ENCODE measurements around the gene GMPPA. TPM values are rescaled to one million over a fixed set of nuclear protein-coding genes. Genes with fewer than 3 reads are reported as not detected.

GMPPA gene
- polyA plus RNA-seq, 1 donor (not counting 4 experiments of a cell fraction or from before 2014, with no cell fraction given) = 50.6 TPM

DNA sequence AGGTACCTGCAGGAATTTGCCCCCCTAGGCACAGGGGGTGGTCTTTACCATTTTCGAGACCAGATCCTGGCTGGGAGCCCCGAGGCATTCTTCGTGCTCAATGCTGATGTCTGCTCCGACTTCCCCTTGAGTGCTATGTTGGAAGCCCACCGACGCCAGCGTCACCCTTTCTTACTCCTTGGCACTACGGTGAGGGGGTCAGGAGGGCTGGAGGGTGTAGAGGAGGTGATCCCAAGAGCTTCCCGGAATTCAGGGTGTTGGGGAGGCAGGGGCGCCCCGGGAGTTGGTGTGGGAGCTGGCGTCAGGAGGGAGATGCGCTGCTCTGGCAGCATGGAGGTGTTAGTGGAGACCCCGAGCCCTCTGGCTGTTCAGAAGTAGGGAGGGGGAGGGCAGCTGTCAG is 3.2 kb downstream of the GMPPA start:
- H3K36me3 ChIP-seq (ENCODE audit: control insufficient read depth in 2 of 2, extremely low read depth in 1 of 2, insufficient read depth in 2 of 2, low read length in 2 of 2) = peaks cover 9 to 12% of the 10 kb centered on the region in 2 experiments
- no peak overlapping the region for H2AFZ ChIP-seq (ENCODE audit: control insufficient read depth, low read length)
- TF ChIP-seq EZH2 (IDR thresholded peaks at IDR 0.05; ENCODE audit: low read length) = no peak
- TF ChIP-seq, protein P1, sequence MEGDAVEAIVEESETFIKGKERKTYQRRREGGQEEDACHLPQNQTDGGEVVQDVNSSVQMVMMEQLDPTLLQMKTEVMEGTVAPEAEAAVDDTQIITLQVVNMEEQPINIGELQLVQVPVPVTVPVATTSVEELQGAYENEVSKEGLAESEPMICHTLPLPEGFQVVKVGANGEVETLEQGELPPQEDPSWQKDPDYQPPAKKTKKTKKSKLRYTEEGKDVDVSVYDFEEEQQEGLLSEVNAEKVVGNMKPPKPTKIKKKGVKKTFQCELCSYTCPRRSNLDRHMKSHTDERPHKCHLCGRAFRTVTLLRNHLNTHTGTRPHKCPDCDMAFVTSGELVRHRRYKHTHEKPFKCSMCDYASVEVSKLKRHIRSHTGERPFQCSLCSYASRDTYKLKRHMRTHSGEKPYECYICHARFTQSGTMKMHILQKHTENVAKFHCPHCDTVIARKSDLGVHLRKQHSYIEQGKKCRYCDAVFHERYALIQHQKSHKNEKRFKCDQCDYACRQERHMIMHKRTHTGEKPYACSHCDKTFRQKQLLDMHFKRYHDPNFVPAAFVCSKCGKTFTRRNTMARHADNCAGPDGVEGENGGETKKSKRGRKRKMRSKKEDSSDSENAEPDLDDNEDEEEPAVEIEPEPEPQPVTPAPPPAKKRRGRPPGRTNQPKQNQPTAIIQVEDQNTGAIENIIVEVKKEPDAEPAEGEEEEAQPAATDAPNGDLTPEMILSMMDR (optimal IDR thresholded peaks at IDR 0.05 in 1 of 3, IDR thresholded peaks at IDR 0.05 in 1 of 3, conservative IDR thresholded peaks at IDR 0.05 in 1 of 3; ENCODE audit: extremely low read depth in 1 of 3, insufficient read depth in 2 of 3, low read length in 3 of 3) = no peak
- no peak overlapping the region for H3K27ac ChIP-seq (ENCODE audit: control insufficient read depth, insufficient read depth, low read length)
- DNase-seq (ENCODE audit: low read depth, low spot score) = no peak
- no peaks in the 10 kb centered on the region for H4K20me1 ChIP-seq (ENCODE audit: control insufficient read depth, extremely low read depth, insufficient read depth, low read length)
- H3K4me1 ChIP-seq (ENCODE audit: control insufficient read depth, extremely low read depth, insufficient read depth, low read length) = peaks cover 15% of the 10 kb centered on the region
- H3K9ac ChIP-seq (ENCODE audit: control insufficient read depth, extremely low read depth, insufficient read depth, low read length) = no peak overlapping the region
- FAIRE-seq = no peak
- peaks cover 7% of the 10 kb centered on the region for H3K79me2 ChIP-seq (ENCODE audit: control insufficient read depth, insufficient read depth, low read length)
- H3K4me2 ChIP-seq (ENCODE audit: control insufficient read depth, extremely low read depth, insufficient read depth, low read depth, low read length) = no peak overlapping the region
- H3K27me3 ChIP-seq (ENCODE audit: control insufficient read depth, extremely low read depth, insufficient read depth, low read length) = peaks cover 16% of the 10 kb centered on the region
- H3K9me1 ChIP-seq (ENCODE audit: control insufficient read depth, extremely low read depth, insufficient read depth, low read length) = no peaks in the 10 kb centered on the region
- H3K4me3 ChIP-seq (ENCODE audit: control insufficient read depth in 2 of 3, extremely low read depth in 1 of 3, insufficient read depth in 2 of 3, low read depth in 1 of 3, low read length in 3 of 3) = no peak overlapping the region
- dilution Hi-C loops (cut with MboI; ENCODE audit: extremely low pct_ligation_motif_present, low sequenced_read_pairs) = no loop called here
- no peaks in the 10 kb centered on the region for H3K9me3 ChIP-seq (ENCODE audit: control insufficient read depth, low read depth, low read length)

DNA sequence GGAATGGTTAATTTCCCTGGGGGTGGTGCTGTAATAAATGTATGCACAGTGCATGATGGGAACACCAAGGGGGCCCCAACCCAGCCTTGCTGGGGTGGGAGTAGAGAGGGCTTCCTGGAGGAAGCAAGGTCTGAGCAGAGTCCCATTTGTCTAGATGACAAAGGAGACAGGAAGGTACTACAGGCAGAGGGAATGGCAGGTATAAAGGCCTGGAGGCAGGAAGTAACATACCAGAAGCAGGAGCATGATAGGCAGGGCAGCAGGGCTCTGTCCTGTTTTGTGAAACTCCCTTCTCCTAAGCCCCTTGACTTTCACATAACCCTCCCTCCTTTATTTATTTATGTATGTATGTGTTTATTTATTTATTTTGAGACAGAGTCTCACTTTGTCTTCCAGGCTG is 3.9 kb downstream of the GMPPA start:
- Histone ChIP-seq H3K9me1 (ENCODE audit: control insufficient read depth, extremely low read depth, insufficient read depth, low read length) (no peaks in the 10 kb centered on the region), H3K4me2 (ENCODE audit: control insufficient read depth, extremely low read depth, insufficient read depth, low read depth, low read length) (no peak overlapping the region), H3K36me3 (ENCODE audit: control insufficient read depth in 2 of 2, extremely low read depth in 1 of 2, insufficient read depth in 2 of 2, low read length in 2 of 2) (peaks cover 9 to 12% of the 10 kb centered on the region in 2 experiments), H3K79me2 (ENCODE audit: control insufficient read depth, insufficient read depth, low read length) (peaks cover 7% of the 10 kb centered on the region), H2AFZ (ENCODE audit: control insufficient read depth, low read length) (no peak overlapping the region), H4K20me1 (ENCODE audit: control insufficient read depth, extremely low read depth, insufficient read depth, low read length) (no peaks in the 10 kb centered on the region), H3K27me3 (ENCODE audit: control insufficient read depth, extremely low read depth, insufficient read depth, low read length) (peaks cover 9% of the 10 kb centered on the region), H3K9ac (ENCODE audit: control insufficient read depth, extremely low read depth, insufficient read depth, low read length) (no peak overlapping the region), H3K4me1 (ENCODE audit: control insufficient read depth, extremely low read depth, insufficient read depth, low read length) (peaks cover 15% of the 10 kb centered on the region), H3K4me3 (ENCODE audit: control insufficient read depth in 2 of 3, extremely low read depth in 1 of 3, insufficient read depth in 2 of 3, low read depth in 1 of 3, low read length in 3 of 3) (no peak overlapping the region), H3K9me3 (ENCODE audit: control insufficient read depth, low read depth, low read length) (no peaks in the 10 kb centered on the region), H3K27ac (ENCODE audit: control insufficient read depth, insufficient read depth, low read length) (no peak overlapping the region)
- dilution Hi-C loops (cut with MboI; ENCODE audit: extremely low pct_ligation_motif_present, low sequenced_read_pairs) = no loop called here
- DNase-seq (ENCODE audit: low read depth, low spot score) (no peak), FAIRE-seq (no peak)
- TF ChIP-seq, protein P1 (optimal IDR thresholded peaks at IDR 0.05 in 1 of 3, IDR thresholded peaks at IDR 0.05 in 1 of 3, conservative IDR thresholded peaks at IDR 0.05 in 1 of 3; ENCODE audit: extremely low read depth in 1 of 3, insufficient read depth in 2 of 3, low read length in 3 of 3) = no peak
- TF ChIP-seq EZH2 (IDR thresholded peaks at IDR 0.05; ENCODE audit: low read length) = no peak
